ENCODE data around the gene LSM11. TPM values are rescaled to one million over a fixed set of nuclear protein-coding genes. Genes with fewer than 3 reads are reported as not detected.

The LSM11 gene
- total and polyA plus RNA-seq, 2 of the 4 experiments (the other 2 are of a cell fraction): 1.4 to 3.0 TPM

DNA sequence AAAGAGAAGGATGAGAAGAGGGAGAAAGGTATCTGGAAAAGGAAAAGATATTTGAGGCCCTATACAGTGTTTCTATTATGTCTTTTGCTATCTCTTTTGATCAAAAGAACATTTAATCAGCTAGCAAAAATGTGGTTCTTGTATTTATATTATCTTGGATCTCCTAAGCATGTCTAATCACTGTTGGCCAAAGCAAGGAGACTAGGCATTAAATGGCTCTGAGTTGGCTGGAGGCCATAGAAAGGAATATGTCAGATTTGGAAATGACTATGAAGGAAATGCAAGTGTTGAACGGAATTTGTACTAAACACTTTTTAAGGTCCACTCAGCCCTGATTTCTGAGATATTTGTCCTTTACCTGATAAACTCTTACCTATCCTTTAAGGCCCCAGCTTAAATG, 34.6 kb upstream of the LSM11 start:
- intact Hi-C loops (cut with micrococcal nuclease): no loop called here
- Histone ChIP-seq H3K9ac (ENCODE audit: low read depth, low read length) (no peak overlapping the region), H3K23ac (ENCODE audit: low read depth, low read length) (no peak overlapping the region), H3K27me3 (ENCODE audit: control insufficient read depth, insufficient read depth, low read length) (no peaks in the 10 kb centered on the region), H3K56ac (ENCODE audit: extremely low read depth, insufficient read depth, low read length) (no peak overlapping the region), H2AK9ac (replicated peaks; ENCODE audit: low read depth, low read length, poor library complexity) (no peak overlapping the region), H3K9me1 (ENCODE audit: insufficient read depth, low read length) (peaks cover 4% of the 10 kb centered on the region), H3K18ac (ENCODE audit: low read depth, low read length) (no peak overlapping the region), H4K91ac (ENCODE audit: insufficient read depth, low read depth, low read length) (no peak overlapping the region), H2AK5ac (ENCODE audit: low read depth, low read length) (no peak overlapping the region), H2BK120ac (ENCODE audit: low read depth, low read length) (no peak overlapping the region), H2BK5ac (ENCODE audit: low read depth, low read length, poor library complexity, severe bottlenecking) (no peak overlapping the region), H3K4me1 (ENCODE audit: control insufficient read depth, insufficient read depth, low read length) (peaks cover 1% of the 10 kb centered on the region; the same call in 1 of the 2 replicates), H2BK20ac (ENCODE audit: low read depth, low read length) (no peak overlapping the region), H3K36me3 (ENCODE audit: control insufficient read depth, insufficient read depth, low read length) (no peaks in the 10 kb centered on the region), H4K5ac (ENCODE audit: low read depth, low read length) (no peak overlapping the region), H3K79me1 (ENCODE audit: low read depth in 1 of 2, low read length in 2 of 2) (no peaks in the 10 kb centered on the region), H4K8ac (ENCODE audit: low read depth in 2 of 2, low read length in 2 of 2) (no peak overlapping the region), H3K4me2 (ENCODE audit: low read depth, low read length) (no peak overlapping the region), H2BK15ac (ENCODE audit: low read depth, low read length) (peak overlapping the region; percentile 97; the same call in 2 of the 3 replicates), H3K14ac (replicated peaks; ENCODE audit: low read depth, low read length) (no peak overlapping the region; the same call in 1 of the 2 replicates), H3K9me3 (ENCODE audit: control insufficient read depth, insufficient read depth, low read length) (no peaks in the 10 kb centered on the region), H4K20me1 (ENCODE audit: insufficient read depth, low read length) (no peaks in the 10 kb centered on the region), H3K27ac (ENCODE audit: insufficient read depth, low read length) (no peak overlapping the region), H2AFZ (replicated peaks; ENCODE audit: low read length, poor library complexity) (no peak overlapping the region), H3K4me3 (ENCODE audit: insufficient read depth, low read depth, low read length) (no peak overlapping the region), H3K4ac (ENCODE audit: low read depth, low read length) (no peak overlapping the region)
- ChIA-PET POLR2A (ENCODE audit: unreplicated experiment) (interaction anchor here (0.6 kb wide), 1 partner anchor 62 kb away, joined by 3 read pairs; no protein-coding TSS in a partner anchor), CTCF (no interaction called here)
- BruUV-seq (replicated peaks): no TSS peak
- DNase-seq (peak; percentile 40), ATAC-seq (ENCODE audit: low read depth) (peak; percentile 35; the same call in 1 of the 2 replicates)
- TF ChIP-seq, protein P1, sequence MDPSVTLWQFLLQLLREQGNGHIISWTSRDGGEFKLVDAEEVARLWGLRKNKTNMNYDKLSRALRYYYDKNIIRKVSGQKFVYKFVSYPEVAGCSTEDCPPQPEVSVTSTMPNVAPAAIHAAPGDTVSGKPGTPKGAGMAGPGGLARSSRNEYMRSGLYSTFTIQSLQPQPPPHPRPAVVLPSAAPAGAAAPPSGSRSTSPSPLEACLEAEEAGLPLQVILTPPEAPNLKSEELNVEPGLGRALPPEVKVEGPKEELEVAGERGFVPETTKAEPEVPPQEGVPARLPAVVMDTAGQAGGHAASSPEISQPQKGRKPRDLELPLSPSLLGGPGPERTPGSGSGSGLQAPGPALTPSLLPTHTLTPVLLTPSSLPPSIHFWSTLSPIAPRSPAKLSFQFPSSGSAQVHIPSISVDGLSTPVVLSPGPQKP (IDR thresholded peaks at IDR 0.05; ENCODE audit: borderline replicate concordance, low read depth, low read length): no peak
- no peak for TF ChIP-seq MAZ (IDR thresholded peaks at IDR 0.05; ENCODE audit: borderline replicate concordance, low read depth, low read length)
- no peak for TF ChIP-seq SMC3 (IDR thresholded peaks at IDR 0.05; ENCODE audit: low read depth, low read length)
- no peak for TF ChIP-seq FOS (IDR thresholded peaks at IDR 0.05; ENCODE audit: low read depth, low read length)
- TF ChIP-seq, protein P2, sequence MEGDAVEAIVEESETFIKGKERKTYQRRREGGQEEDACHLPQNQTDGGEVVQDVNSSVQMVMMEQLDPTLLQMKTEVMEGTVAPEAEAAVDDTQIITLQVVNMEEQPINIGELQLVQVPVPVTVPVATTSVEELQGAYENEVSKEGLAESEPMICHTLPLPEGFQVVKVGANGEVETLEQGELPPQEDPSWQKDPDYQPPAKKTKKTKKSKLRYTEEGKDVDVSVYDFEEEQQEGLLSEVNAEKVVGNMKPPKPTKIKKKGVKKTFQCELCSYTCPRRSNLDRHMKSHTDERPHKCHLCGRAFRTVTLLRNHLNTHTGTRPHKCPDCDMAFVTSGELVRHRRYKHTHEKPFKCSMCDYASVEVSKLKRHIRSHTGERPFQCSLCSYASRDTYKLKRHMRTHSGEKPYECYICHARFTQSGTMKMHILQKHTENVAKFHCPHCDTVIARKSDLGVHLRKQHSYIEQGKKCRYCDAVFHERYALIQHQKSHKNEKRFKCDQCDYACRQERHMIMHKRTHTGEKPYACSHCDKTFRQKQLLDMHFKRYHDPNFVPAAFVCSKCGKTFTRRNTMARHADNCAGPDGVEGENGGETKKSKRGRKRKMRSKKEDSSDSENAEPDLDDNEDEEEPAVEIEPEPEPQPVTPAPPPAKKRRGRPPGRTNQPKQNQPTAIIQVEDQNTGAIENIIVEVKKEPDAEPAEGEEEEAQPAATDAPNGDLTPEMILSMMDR (conservative IDR thresholded peaks at IDR 0.05; ENCODE audit: low read depth, low read length): no peak
- TF ChIP-seq NFE2L2 (IDR thresholded peaks at IDR 0.05; ENCODE audit: low read depth, low read length): no peak
- TF ChIP-seq RFX5 (IDR thresholded peaks at IDR 0.05; ENCODE audit: low read depth, low read length): no peak
- TF ChIP-seq RCOR1 (IDR thresholded peaks at IDR 0.05; ENCODE audit: insufficient replicate concordance, low read length): no peak
- TF ChIP-seq CHD1 (IDR thresholded peaks at IDR 0.05; ENCODE audit: low read depth, low read length): no peak
- TF ChIP-seq BHLHE40 (IDR thresholded peaks at IDR 0.05; ENCODE audit: low read depth, low read length): no peak
- TF ChIP-seq RAD21 (IDR thresholded peaks at IDR 0.05; ENCODE audit: low read length): no peak
- TF ChIP-seq CEBPB (IDR thresholded peaks at IDR 0.05; ENCODE audit: low read depth, low read length): no peak
- TF ChIP-seq MXI1 (IDR thresholded peaks at IDR 0.05; ENCODE audit: borderline replicate concordance, low read depth, low read length): no peak
- in situ Hi-C loops (cut with MboI; ENCODE audit: low sequenced_read_pairs): no loop called here
- dilution Hi-C loops (cut with HindIII; ENCODE audit: low sequenced_read_pairs, unreplicated experiment): no loop called here
- WGBS, 2 experiments (ENCODE audit: extremely low coverage in 2 of 2, insufficient read length in 1 of 2): no CpG with 5 or more reads among the region's 1 CpG
